PFSK-1 (cell line): ENCODE results near the gene FBXO28.

Source experiments
- FOXP2 ChIP-seq: optimal IDR thresholded peaks from 2 replicates; pipeline ENCODE3; 2011; ENCODE audit warnings: borderline replicate concordance, control low read depth, inconsistent platforms; ENCODE audit not compliant: insufficient read depth; ENCODE audit errors: extremely low read length, extremely low read depth
- POLR2AphosphoS5 ChIP-seq: IDR thresholded peaks from 2 replicates; pipeline ENCODE4 v1.6.1; 2012; ENCODE audit warnings: low read depth, mild to moderate bottlenecking, control low read depth, low read length, moderate library complexity
- REST ChIP-seq, 2 experiments: IDR thresholded peaks; 2 replicates each; pipeline versions ENCODE4 v1.6.1 to v1.8.0; 2011 to 2012; ENCODE audit warnings: low read depth in 2 of 2, low read length in 2 of 2, control low read depth in 1 of 2, inconsistent platforms in 1 of 2, mild to moderate bottlenecking in 1 of 2, moderate library complexity in 1 of 2; ENCODE audit not compliant: insufficient read depth in 1 of 2
- SIN3A ChIP-seq: IDR thresholded peaks from 2 replicates; pipeline ENCODE4 v1.6.1; 2012; ENCODE audit warnings: mild to moderate bottlenecking, low read length, moderate library complexity, borderline replicate concordance; ENCODE audit not compliant: insufficient read depth
- TAF1 ChIP-seq: IDR thresholded peaks from 2 replicates; pipeline ENCODE4 v1.6.1; 2012; ENCODE audit warnings: low read length, control low read depth, borderline replicate concordance; ENCODE audit not compliant: insufficient read depth

The FBXO28 gene

GRCh38 chr1:224127925-224128819, 14.3 kb downstream of the FBXO28 start:
- TF ChIP-seq TAF1, result no peak
- no peak for TF ChIP-seq FOXP2
- no peak for TF ChIP-seq REST (IDR thresholded peaks at IDR 0.05; ENCODE audit: insufficient read depth in 1 of 2, low read depth in 2 of 2, low read length in 2 of 2)
- TF ChIP-seq SIN3A, result no peak
- no peak for TF ChIP-seq POLR2AphosphoS5

GRCh38 chr1:224131253-224131652, 17.3 kb downstream of the FBXO28 start:
- no peak for TF ChIP-seq REST (IDR thresholded peaks at IDR 0.05; ENCODE audit: insufficient read depth in 1 of 2, low read depth in 2 of 2, low read length in 2 of 2)
- TF ChIP-seq POLR2AphosphoS5, result no peak
- no peak for TF ChIP-seq FOXP2
- no peak for TF ChIP-seq TAF1
- TF ChIP-seq SIN3A, result no peak

GRCh38 chr1:224132901-224133300, 19.0 kb downstream of the FBXO28 start:
- no peak for TF ChIP-seq REST (IDR thresholded peaks at IDR 0.05; ENCODE audit: insufficient read depth in 1 of 2, low read depth in 2 of 2, low read length in 2 of 2)
- TF ChIP-seq SIN3A, result no peak
- no peak for TF ChIP-seq TAF1
- TF ChIP-seq POLR2AphosphoS5, result no peak
- TF ChIP-seq FOXP2, result no peak

GRCh38 chr1:224133741-224134299, 19.9 kb downstream of the FBXO28 start:
- TF ChIP-seq SIN3A, result no peak
- no peak for TF ChIP-seq FOXP2
- TF ChIP-seq TAF1, result no peak
- TF ChIP-seq REST (IDR thresholded peaks at IDR 0.05; ENCODE audit: insufficient read depth in 1 of 2, low read depth in 2 of 2, low read length in 2 of 2), result no peak
- no peak for TF ChIP-seq POLR2AphosphoS5
